NCI-H345 treated with DMSO at 0.1 percent for 48 hours (cell line): Measurements from ENCODE around the gene MX2.
"Not testable (repeated sequence)": the region's sequence is repeated elsewhere in the genome, so short reads cannot be mapped to it uniquely, and the experiment has no call there.

Experiments
- DNase-seq: peaks from one replicate; lab custom pipeline; 2025; ENCODE audit not compliant: unreplicated experiment; lab: John Stamatoyannopoulos, UW

MX2 gene, protein sequence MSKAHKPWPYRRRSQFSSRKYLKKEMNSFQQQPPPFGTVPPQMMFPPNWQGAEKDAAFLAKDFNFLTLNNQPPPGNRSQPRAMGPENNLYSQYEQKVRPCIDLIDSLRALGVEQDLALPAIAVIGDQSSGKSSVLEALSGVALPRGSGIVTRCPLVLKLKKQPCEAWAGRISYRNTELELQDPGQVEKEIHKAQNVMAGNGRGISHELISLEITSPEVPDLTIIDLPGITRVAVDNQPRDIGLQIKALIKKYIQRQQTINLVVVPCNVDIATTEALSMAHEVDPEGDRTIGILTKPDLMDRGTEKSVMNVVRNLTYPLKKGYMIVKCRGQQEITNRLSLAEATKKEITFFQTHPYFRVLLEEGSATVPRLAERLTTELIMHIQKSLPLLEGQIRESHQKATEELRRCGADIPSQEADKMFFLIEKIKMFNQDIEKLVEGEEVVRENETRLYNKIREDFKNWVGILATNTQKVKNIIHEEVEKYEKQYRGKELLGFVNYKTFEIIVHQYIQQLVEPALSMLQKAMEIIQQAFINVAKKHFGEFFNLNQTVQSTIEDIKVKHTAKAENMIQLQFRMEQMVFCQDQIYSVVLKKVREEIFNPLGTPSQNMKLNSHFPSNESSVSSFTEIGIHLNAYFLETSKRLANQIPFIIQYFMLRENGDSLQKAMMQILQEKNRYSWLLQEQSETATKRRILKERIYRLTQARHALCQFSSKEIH

DNA sequence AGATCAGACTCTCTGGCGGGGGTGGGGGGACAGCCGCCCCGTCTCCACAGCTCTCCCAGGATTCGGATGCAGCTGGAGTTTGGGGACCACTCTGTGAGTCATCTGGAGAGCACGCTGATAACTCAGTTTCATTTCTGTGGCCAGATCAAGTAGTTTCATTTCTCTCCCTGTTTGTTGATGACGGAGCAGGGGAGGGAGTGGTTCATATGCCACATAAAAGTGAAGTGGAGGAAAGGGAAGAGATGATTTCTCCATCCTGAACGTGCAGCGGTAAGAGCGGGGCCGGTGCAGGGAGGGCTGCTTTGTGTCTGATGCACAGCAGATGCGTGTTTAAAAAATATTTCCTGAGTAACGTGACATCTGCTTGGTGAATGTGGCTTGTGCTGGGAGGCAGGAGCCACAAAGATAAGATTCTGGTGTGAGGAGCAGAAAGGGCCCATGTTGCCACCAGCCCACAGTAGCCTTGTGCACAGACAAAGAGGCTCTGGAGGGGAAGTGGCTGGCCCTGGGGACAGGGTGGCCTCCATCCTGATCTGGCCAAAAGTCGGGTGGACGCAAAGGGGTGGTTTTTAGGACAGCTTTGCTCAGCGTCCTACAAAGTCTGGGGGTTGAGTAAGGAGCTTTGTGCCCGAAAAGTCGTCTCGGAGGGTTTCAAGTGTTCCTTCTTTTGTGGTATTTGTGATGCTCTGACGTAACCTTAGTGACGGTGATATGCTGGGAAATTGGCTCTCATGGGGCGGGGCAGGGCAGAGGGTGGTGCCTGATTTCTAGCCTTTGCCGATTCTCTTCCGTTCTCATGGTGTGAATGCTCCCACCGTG, at the start of gene MX2:
MX2 (plus strand) TSS at position 242 of the 819 bp plus-strand sequence. CDS start 14,880 bp downstream, outside the sequence.
- no peak for DNase-seq

DNA sequence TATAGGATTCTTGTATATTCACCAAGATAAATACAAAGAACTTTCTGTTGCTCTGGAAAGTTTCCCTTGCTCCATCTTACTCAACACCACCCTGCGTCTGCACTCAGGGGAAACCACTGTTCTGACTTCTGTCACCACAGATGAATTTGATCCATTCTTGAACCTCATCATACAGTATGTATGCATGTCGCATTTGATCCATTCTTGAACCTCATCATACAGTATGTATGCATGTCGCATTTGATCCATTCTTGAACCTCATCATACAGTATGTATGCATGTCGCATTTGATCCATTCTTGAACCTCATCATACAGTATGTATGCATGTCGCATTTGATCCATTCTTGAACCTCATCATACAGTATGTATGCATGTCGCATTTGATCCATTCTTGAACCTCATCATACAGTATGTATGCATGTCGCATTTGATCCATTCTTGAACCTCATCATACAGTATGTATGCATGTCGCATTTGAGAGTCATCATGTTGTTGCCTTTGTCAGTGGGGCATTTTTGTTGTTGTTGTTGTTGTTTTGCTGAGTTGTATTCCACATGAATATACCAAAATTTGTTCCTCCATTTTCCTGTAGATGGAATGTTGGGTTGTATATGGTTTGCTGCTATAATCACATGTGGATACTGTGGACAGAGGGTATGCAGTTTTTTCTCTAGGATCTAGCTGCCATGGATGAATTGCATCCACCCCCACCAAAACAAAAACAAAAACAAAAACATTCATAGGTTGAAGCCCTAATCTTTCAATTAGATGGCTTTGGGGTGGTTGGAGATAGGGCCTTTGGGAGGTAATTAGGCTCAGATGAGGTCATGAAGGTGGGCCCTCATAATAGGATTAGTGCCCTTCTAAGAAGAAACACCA, 48.3 kb upstream of the MX2 start:
- not testable (repeated sequence) for DNase-seq

DNA sequence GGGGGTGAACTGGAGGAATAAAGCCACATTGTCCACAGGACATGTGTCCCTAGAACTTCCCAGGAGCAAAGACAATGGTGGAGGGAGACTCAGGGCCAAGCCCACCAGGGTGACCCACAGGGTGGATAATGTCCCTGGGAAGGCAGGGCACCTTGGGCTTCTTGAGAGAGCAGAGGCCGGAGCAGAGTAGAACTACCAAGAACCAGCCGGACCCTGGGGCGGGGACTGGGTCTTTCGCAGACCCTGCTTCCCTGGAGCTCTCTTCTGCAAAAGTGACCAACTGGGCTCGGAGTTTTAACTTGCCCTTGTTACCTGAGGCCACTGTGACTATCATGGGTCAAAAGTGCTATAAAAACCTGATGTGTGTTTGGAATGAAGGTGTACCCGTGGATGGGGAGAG, 46.1 kb upstream of the MX2 start:
- no peak for DNase-seq

DNA sequence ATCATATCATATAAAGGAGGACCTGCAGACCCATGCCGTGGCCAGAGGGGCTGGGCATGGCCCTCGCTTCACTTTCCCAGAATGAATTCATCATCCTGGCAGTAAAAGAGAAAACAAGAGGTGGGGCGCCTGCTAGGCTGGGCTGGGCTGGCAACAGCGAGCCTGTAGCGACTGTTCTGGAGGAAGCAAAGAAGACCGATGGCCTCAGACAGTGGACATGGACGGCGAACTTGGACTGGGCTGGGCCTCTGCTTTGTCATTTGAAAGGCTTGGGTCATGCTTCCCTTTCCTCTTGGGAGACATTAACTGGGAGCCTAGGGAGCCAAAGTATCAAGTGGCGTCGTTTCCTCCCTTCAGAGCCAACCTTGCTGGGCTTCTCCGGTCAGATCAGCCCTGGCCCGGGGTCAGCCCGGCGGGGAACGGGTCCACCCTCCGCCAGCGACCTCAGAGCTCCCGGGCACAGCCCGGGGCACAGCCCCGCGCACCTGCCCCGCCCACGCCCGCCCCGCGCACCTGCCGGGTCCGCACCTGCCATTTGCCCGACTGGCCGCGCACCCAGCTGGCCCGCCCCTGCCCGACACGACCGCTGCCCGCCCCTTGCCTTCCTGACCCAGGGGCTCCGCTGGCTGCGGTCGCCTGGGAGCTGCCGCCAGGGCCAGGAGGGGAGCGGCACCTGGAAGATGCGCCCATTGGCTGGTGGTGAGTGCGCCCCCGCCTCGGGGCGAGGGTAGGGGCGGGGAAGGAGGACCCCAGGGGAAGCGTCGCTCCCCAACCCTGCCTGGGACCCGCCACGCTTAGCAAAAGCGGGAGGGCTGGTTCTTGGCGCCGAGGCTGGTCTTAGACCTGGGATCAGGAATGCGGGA, 45.4 kb upstream of the MX2 start, which contains the start of gene FAM3B:
FAM3B (plus strand) TSS at position 602 of the 863 bp plus-strand sequence; CDS start at position 681, 79 bp downstream.
- DNase-seq: peak; percentile 33

DNA sequence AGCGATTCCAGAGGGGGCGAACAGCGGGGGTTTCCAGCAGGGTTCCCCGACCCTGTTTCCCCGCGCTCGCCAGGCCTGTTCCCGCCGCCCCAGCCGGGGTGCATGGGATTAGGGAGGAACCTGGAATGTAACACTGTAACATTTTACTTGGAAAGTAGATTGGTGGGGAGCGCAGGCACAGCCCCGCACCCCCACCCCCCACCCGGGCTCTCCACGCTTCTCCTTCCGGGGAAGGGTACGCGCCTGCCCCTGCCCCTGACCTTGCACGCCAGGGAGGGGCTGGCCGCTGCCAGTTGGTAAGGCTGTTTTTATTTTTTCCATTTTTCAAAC, 44.8 kb upstream of the MX2 start:
- no peak for DNase-seq

DNA sequence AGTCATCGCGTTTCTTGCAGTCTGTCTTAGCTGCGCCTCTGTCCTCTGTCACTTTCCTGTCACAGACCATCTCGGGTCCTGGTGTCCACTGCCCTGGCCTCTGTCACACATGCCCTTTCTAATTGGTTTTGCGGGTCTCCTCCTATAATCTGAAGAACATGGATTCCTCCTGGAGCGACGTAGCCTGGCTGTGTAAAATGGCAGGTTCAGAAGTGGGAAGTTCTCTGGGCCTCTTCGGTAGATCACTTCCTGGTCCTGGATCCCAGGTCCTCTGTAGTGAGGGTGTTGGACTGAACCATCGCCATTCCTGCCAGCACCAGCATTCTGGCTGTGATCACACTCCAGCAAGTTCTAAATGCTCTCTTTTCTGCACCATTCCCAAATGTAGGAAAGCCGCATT, 44.4 kb upstream of the MX2 start:
- peak; percentile 38 for DNase-seq

DNA sequence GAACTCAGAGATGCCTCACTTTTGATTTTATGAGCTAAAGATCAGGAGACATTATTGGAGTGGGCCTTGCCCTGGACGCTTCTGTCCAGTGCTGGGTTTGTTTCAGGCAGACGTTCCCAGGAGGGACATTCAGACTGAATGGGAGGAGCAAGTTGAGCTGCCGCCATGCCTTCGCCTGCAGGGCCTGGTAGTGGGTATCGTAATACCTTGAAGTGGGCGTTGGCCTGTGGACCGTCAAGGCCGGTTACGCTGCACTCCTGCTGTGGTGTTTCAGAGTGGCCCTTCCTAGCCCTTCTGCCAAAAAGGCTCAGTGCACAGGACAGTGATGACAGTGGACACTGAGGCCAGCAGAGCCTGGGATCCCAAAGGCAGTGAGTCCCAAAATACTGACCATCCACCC, 43.6 kb upstream of the MX2 start:
- peak; percentile 54 for DNase-seq

DNA sequence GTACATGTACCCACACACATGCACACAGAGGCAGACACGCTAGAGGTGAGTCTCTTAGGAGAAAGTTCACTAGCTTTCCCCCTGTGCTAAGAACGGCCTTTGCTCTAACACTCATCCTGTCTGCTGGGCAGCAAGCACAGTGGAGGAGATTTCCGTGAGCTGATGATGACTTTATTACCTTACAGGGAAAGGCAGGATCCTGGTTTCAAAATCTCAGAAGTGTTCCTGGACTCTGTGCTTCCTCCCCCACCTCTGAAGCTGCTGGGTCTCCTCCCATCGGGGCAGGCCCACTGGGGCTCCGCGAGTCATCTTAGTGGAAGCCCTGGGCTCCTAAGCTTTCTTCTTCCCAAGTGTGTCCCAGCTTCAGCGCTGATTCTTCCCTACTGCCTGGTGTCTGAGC, 42.6 kb upstream of the MX2 start:
- no peak for DNase-seq

DNA sequence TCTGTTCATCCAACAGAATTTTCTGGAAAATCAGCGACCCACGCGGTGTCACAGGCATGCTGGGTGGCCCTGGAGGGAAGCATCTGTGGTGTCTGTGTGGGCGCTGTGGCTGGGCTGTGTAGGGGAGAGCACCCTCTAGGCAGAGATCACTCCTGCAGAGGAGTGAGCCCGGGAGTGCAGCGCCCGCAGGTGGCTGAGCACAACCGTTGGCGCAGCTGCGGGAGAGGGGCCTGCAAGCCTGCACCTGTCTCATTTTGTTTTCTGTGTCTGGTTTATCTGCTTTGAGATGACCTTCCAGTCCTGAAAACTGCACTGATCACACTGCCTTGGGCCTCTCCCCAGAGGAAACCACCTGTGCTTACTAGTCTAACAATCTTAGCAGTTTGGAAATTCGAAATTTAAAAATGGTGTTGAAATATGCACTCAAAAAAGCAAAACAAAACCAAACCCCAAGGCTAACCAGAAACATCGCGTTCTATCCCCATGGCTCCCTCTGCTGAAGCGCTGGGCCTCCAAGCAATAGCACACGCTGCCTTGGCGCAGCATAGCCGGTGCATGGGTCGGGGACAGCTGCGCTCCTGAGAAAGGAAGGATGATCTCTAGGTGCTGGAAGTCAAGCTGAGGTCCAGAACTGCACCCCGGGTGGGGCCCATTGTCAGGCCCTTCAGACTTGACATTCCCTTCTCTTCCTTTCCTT, 40.5 kb upstream of the MX2 start:
- DNase-seq: peak; percentile 92

DNA sequence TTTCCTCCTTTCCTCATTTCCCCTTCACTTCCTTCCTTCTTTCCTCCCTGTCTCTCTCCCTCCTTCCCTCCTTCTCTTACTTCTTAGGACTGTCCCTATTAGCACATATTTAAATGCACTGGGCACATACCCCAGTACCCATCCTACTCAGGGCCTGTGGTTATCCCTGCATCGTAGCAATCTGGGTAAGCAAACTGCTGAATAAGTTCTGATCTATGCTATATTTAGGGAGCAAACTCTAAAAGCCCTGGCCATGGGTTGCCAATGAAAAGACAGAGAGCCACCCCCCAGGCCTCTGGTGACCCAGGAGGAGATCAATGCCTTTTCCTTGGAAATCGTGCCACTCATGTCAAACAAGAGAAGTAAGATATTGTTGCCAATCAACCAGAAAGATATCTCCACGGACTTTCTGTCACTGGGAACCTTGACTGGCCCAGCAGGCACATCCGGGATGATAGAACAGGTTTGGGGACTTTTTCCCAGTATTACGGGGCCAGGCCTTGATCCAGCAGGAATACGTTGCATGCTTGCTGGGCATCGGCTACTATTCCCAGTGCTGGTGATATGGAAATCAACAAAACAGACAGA, 39.8 kb upstream of the MX2 start:
- no peak for DNase-seq

DNA sequence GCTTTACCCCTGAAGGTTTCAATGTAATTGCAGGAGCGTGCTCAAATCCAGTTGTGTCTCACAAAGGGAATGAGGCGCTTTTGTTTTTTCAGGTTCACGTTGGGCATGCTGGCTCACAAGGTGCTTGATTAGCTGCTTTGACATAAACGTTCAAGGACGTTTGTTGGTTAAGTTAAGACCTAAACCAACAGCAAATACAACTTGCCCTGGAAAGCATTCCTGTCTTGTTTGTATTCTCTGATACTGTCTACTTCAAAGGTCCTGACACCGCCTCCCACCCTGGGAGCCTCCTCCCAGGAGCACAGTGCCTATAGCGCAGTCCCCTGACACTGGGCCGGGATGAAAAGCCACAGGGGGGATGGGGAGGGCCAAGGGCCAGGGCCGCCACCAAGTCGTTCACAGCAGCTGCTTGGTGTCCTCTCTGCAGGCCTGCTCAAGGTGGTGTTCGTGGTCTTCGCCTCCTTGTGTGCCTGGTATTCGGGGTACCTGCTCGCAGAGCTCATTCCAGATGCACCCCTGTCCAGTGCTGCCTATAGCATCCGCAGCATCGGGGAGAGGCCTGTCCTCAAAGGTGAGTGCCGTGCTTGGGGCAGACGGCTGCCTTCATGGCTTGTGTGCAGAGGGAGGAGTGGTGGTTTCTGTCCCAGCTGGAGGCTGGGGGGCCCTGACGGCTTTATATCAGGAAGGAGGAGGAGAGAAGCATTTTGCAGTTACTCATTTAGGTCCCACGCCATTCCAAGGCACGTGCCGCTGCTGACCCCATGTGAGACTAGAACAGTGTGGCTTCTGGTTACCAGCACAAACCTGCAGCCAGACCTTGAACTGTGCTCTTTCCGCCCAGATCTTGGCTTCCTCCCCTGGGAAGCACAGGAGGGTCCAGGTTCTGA, 39.1 kb upstream of the MX2 start:
- DNase-seq: no peak

DNA sequence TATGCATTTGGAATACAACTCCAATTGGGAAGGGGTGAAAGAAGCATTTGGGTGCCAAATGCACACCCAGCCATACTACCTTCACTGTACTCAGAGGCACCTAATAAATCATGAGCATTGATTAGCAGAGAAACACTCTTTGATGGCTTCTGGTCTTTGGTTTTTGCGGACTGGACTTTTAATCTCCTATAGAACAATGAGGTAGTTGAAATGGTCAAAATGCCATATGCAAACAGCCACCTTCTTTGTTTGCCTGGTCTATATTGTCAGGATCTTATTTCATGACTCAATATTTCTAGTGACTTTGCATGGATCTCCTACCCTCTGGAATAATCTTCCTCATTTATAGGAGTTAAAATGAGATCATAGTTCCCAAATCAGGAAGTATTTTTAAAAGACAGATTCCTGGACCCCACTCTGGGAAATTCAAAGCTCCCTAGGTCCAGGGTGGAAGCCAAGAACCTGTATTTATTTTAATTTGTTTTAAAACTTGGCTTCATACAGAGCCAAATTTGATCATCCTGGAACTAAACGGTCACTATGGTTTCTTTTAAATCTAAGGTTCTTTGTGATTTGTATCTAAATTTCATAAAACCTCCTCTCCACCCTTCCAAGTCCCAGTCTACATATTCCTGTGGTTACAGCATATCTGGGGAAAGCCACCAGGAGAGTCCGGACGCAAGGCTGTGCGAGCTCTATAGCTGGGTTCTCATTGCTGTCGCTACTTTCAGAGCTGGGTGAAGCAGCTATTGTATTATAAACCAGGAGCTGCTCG, 36.5 kb upstream of the MX2 start:
- no peak for DNase-seq

DNA sequence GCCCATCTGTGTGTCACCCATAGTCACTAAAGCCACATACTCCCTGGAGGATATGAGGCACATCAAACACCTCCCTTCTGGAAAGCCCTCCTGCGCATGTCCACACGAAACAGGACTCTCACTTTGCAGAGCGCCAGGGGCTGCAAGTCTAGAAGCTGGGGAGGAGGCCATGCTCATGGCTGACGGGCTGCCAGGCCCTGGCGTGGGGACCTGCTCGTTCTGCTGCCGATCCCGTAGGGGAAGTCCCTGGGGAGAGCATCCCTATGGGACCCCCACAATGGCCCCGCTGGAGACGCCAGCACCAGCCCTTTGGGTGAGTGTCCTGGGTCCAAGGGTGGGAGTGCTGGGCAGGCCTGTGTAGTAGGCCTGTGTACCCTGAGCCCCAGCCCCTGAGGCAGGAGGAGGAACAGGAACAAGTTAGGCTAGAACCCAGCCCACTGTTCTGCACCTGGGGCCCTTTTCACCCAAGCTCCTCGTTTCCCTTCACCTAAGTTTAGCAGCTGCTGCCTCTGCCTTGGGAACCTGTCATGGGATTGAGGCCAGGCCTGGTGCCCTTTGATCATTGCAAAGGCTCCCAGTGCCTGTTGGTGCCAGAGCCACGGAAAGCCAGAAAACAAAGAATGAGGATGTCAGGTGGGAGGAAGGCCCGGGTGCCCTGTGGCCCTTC, 35.3 kb upstream of the MX2 start:
- DNase-seq: no peak

DNA sequence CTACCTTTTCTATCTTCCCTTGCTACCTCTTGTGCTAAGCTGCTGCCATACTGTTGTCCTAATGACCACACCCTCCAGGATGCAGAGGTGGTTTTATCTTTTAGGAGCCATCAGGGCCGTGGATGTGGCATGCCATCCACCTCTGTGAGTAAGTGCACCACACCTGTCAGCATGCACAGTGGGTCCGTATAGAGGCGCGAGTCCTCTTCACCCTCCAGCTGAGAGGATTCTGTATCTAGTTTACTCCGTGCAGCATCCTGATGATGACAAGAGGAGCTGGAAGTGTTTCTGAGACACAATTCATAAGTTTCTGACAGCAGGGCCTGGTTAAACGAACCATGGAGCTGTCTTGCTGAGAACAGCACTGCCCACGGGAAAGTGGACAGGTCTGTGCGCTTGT, 34.1 kb upstream of the MX2 start:
- DNase-seq: no peak

DNA sequence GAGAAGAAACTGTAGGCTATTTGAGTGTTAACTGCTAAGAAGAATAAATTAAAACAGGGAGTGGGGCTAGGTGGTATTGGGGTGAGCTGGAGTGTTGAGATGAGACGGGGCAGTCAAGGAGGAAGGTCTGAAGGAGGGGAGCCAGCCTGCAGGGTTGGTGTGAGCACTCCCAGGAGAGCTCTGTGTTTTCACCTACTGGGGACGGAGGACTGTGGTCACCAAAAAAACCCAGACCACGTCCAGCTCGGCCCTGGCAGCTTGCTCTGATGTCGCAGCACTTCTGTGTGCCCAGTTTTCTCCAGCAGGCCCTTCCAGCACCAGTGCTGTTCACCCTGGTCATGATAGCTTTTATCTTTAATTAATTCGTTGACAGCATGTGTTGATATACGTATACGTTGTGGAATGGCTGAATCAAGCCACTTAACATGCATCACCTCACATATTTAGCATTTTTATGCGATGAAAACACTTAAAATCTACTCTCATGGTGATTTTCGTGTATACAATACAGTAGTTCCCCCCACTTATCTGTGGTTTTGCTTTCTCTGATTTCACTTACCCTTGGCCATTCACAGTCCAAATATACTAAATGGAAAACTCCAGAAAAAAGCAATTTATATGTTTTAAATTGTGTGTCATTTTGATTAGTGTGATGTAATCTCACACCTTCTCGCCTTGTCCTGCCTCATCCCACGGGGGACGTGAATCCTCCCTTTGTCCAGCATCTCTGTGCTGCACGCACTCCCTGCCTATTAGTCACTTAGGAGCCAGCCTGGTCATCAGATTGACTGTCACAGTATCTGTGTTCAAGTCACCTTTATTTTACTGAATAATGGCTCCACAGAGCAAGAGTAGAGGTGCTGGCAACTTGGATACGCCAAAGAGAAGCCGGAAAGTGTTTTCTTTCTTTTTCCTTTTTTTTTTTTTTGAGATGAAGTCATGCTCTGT, 32.9 kb upstream of the MX2 start:
- DNase-seq: no peak
